GM12878 (cell line): ENCODE results near the gene GINS2. TPM values are rescaled to one million over a fixed set of nuclear protein-coding genes. Genes with fewer than 3 reads are reported as not detected.

Experiments used
- ATAC-seq: fragments of 200-7000 bp; cut with Tn5 transposase; 3 replicates; pipeline ENCODE4 v1.9.1; 2020; ENCODE audit warnings: mild to moderate bottlenecking, moderate library complexity
- BruUV-seq: library from RNA; stranded (reverse); fragments of 400-500 nt; replicated peaks from 2 replicates; lab custom pipeline; 2021; lab: Mats Ljungman, UMichigan
- CTCF ChIA-PET: fragments of 300-600 bp; sonication (Branson Sonifier 250); formaldehyde crosslinking; extraction: SDS; loops from one replicate; lab custom pipeline; 2021; ENCODE audit warnings: inconsistent platforms; lab: Yijun Ruan, JAX
- POLR2A ChIA-PET: fragments of 350-600 bp; formaldehyde crosslinking; extraction: SDS; loops from one replicate; lab custom pipeline; 2021; ENCODE audit warnings: inconsistent platforms; lab: Charles Lee
- RAD21 ChIA-PET: fragments of 300-600 bp; sonication (Branson Sonifier 250); formaldehyde crosslinking; loops from one replicate; lab custom pipeline; 2023; ENCODE audit warnings: antibody characterized with exemption; ENCODE audit not compliant: unreplicated experiment; lab: Charles Lee
- SMC1A ChIA-PET: fragments of 300-600 bp; sonication (Branson Sonifier 250); formaldehyde crosslinking; loops from one replicate; lab custom pipeline; 2023; ENCODE audit not compliant: unreplicated experiment, uncharacterized antibody; lab: Charles Lee
- DNase-seq: peaks from one replicate; pipeline ENCODE4 v3.0.0-alpha.2; 2011; ENCODE audit warnings: low read depth, low spot score
- FAIRE-seq: peaks from 3 replicates; lab custom pipeline; 2011; peaks lifted over from hg19 to GRCh38; lab: Jason Lieb, UNC
- H2AFZ ChIP-seq: 2 replicates; pipeline ENCODE4 v1.6.0; 2011; ENCODE audit warnings: low read depth, low read length, control low read depth; ENCODE audit not compliant: control insufficient read depth
- H3K27ac ChIP-seq: 2 replicates; pipeline ENCODE4 v1.5.1; 2011; ENCODE audit warnings: control low read depth; ENCODE audit not compliant: control insufficient read depth, insufficient read depth
- H3K27me3 ChIP-seq, 2 experiments: replicated peaks in 1 of 2; 2 replicates each; pipeline versions ENCODE4 v1.6.0 to v1.6.1; 2011; ENCODE audit warnings: low read length in 1 of 2; ENCODE audit not compliant: control insufficient read depth in 2 of 2, insufficient read depth in 2 of 2
- H3K36me3 ChIP-seq, 2 experiments: 2 replicates each; pipeline ENCODE4 v1.5.1; 2011; ENCODE audit warnings: low read length in 1 of 2; ENCODE audit not compliant: control insufficient read depth in 2 of 2, insufficient read depth in 2 of 2
- H3K4me1 ChIP-seq: 2 replicates; pipeline ENCODE4 v1.6.1; 2011; ENCODE audit warnings: mild to moderate bottlenecking, low read length, moderate library complexity, mixed read lengths; ENCODE audit not compliant: control insufficient read depth, insufficient read depth
- H3K4me2 ChIP-seq: 2 replicates; pipeline ENCODE4 v1.6.0; 2011; ENCODE audit warnings: control low read depth; ENCODE audit not compliant: control insufficient read depth, insufficient read depth
- H3K4me3 ChIP-seq: fragments of 200-600 bp; sonication (generic); 2 replicates; pipeline ENCODE4 v1.5.1; 2016
- H3K79me2 ChIP-seq: 2 replicates; pipeline ENCODE4 v1.6.0; 2011; ENCODE audit warnings: low read length; ENCODE audit not compliant: control insufficient read depth, insufficient read depth
- H3K9ac ChIP-seq: 2 replicates; pipeline ENCODE4 v1.8.0; 2011; ENCODE audit warnings: low read length, control low read depth, mixed read lengths; ENCODE audit not compliant: control insufficient read depth, insufficient read depth
- H3K9me3 ChIP-seq: replicated peaks from 3 replicates; pipeline ENCODE4 v1.5.1; 2011; ENCODE audit warnings: mild to moderate bottlenecking, low read length; ENCODE audit not compliant: control insufficient read depth, insufficient read depth
- H4K20me1 ChIP-seq: 2 replicates; pipeline ENCODE4 v1.6.0; 2011; ENCODE audit not compliant: control insufficient read depth, insufficient read depth
- BHLHE40 ChIP-seq, 2 experiments: fragments of 450-650 bp in 1 of 2; IDR thresholded peaks; 2 replicates each; pipeline ENCODE4 v1.6.1; 2011 to 2017; ENCODE audit warnings: low read depth in 2 of 2, borderline replicate concordance in 1 of 2, improper control_type of control experiment in 1 of 2, low read length in 1 of 2, mild to moderate bottlenecking in 1 of 2
- CTCF ChIP-seq, 3 experiments: IDR thresholded peaks in 2 of 3; conservative IDR thresholded peaks in 1 of 3; 2 replicates each; pipeline ENCODE4 v1.5.1; 2011; ENCODE audit warnings: low read depth in 3 of 3, low read length in 3 of 3, mild to moderate bottlenecking in 3 of 3, control low read depth in 2 of 3, moderate library complexity in 2 of 3, inconsistent platforms in 1 of 3, mixed read lengths in 1 of 3; ENCODE audit not compliant: control insufficient read depth in 2 of 3, insufficient read depth in 1 of 3; ENCODE audit errors: extremely low read depth in 1 of 3
- EED ChIP-seq: sonication (generic); IDR thresholded peaks from 2 replicates; pipeline ENCODE4 v1.6.1; 2016; ENCODE audit warnings: antibody characterized with exemption, low read depth
- HDAC6 ChIP-seq: fragments of 200-600 bp; sonication (generic); IDR thresholded peaks from one replicate; pipeline ENCODE4 v1.8.0; 2017; ENCODE audit warnings: antibody characterized with exemption; ENCODE audit not compliant: unreplicated experiment
- NR2F1 ChIP-seq: fragments of 450-650 bp; conservative IDR thresholded peaks from 2 replicates; pipeline ENCODE4 v1.6.1; 2017; ENCODE audit warnings: mild to moderate bottlenecking
- RAD21 ChIP-seq: IDR thresholded peaks from 2 replicates; pipeline ENCODE4 v1.6.1; 2011; ENCODE audit warnings: mild to moderate bottlenecking, low read depth, low read length, moderate library complexity; ENCODE audit not compliant: insufficient read depth
- RUNX3 ChIP-seq: IDR thresholded peaks from 2 replicates; pipeline ENCODE4 v1.6.1; 2012; ENCODE audit warnings: low read length, inconsistent platforms
- SMC3 ChIP-seq: IDR thresholded peaks from 2 replicates; pipeline ENCODE4 v1.6.1; 2011; ENCODE audit warnings: low read length, improper control_type of control experiment, borderline replicate concordance
- YY1 ChIP-seq: IDR thresholded peaks from 2 replicates; pipeline ENCODE4 v1.6.1; 2011; ENCODE audit warnings: low read depth, mild to moderate bottlenecking, low read length
- ZBTB4 ChIP-seq: fragments of 450-650 bp; formaldehyde crosslinking; IDR thresholded peaks from 2 replicates; pipeline ENCODE4 v1.4.0; 2022; ENCODE audit warnings: mild to moderate bottlenecking, moderate library complexity
- WGBS: methylation state at CpG from one replicate; pipeline ENCODE4 v1.1.6; 2016; ENCODE audit warnings: low lambda C conversion rate; ENCODE audit not compliant: insufficient replicate concordance, insufficient coverage; ENCODE audit errors: missing lambda C conversion rate; 5-methylcytosine and 5-hydroxymethylcytosine counted together
- in situ Hi-C: fragments of 300-500 bp; cut with MboI; formaldehyde crosslinking; loops from 9 replicates; pipeline ENCODE4 v1.14.3; 2018; ENCODE audit warnings: mixed read lengths
- intact Hi-C: fragments of 100-400 bp; cut with micrococcal nuclease; formaldehyde crosslinking; loops from one replicate; pipeline ENCODE4 v1.14.2; 2022; ENCODE audit not compliant: unreplicated experiment
- polyA plus RNA-seq, 11 experiments: library from polyadenylated mRNA; depleted of rRNA in 4 of 11; unstranded in 6 of 11; stranded (reverse) in 5 of 11; fragments of >200 nt; fragmentation: Nextera tagmentation in 4 of 11; fragmentation: Illumina TruSeq in 1 of 11; extraction: Ambion mirVana in 4 of 11; extraction: Trizol in 1 of 11; gene quantifications; 1 replicate in 1 of 11; 2 replicates in 10 of 11; pipeline versions ENCODE4 v1.2.1 to v1.2.3, GENCODE V29; 2011 to 2016; ENCODE audit warnings: inconsistent platforms in 2 of 11, missing spikeins in 2 of 11, low read depth in 1 of 11
- total RNA-seq, 4 experiments: library from RNA; depleted of rRNA in 3 of 4; stranded (reverse); fragments of >200 nt in 3 of 4; fragmentation: Illumina TruSeq in 1 of 4; extraction: Trizol in 1 of 4; gene quantifications; 2 replicates each; pipeline versions ENCODE4 v1.2.1 to v1.2.3, GENCODE V29; 2013 to 2021
- TF ChIP-seq, protein P1 (sequence below): fragments of 450-650 bp; formaldehyde crosslinking; IDR thresholded peaks from 2 replicates; pipeline ENCODE4 v1.4.0; 2020; ENCODE audit warnings: mild to moderate bottlenecking, moderate library complexity

The GINS2 gene
- total and polyA plus RNA-seq, 10 of the 15 experiments (the other 5 are each of a cell fraction or from before 2014, with no cell fraction given), result 42.7 to 90.8 (median 57.0) TPM

- no TSS peak for BruUV-seq
- Histone ChIP-seq H3K79me2 (no peaks in the 10 kb centered on the region), H3K36me3 (no peaks in the 10 kb centered on the region), H3K4me3 (no peak overlapping the region), H3K4me1 (no peaks in the 10 kb centered on the region), H3K27me3 (no peaks in the 10 kb centered on the region), H3K9me3 (no peaks in the 10 kb centered on the region; the same call in 2 of the 3 replicates), H3K27ac (no peak overlapping the region), H4K20me1 (no peaks in the 10 kb centered on the region), H2AFZ (no peak overlapping the region), H3K4me2 (no peak overlapping the region), H3K9ac (no peak overlapping the region)
- ChIA-PET RAD21 (interaction anchor here (0.8 kb wide), 2 partner anchors 58 to 101 kb away, joined by 3 to 5 read pairs; no protein-coding TSS in a partner anchor), CTCF (interaction anchor here (0.7 to 6.4 kb wide), 17 partner anchors 21 to 299 kb away, joined by 3 to 36 read pairs (median 5); no protein-coding TSS in a partner anchor), SMC1A (interaction anchor here (0.9 to 1.8 kb wide), 5 partner anchors 35 to 271 kb away, joined by 3 to 5 read pairs (median 3); no protein-coding TSS in a partner anchor), POLR2A (no interaction called here)
- 25% methylated on average over 21 of the region's 21 CpGs for WGBS
- FAIRE-seq (peak; percentile 35), ATAC-seq (peak; percentile 78), DNase-seq (no peak)
- in situ Hi-C loops (loop anchor here (5.0 kb wide), 1 partner anchor 60 kb away; no protein-coding TSS in a partner anchor), intact Hi-C loops (loop anchor here (1.0 to 10.0 kb wide), 5 partner anchors 40 to 323 kb away; no protein-coding TSS in a partner anchor)
- TF ChIP-seq ZBTB4 (CRISPR knock-in tag), result no peak
- TF ChIP-seq SMC3, result peak; percentile 59; the same call in 1 of the 2 replicates
- TF ChIP-seq RAD21, result peak; percentile 77
- peak; percentile 50 for TF ChIP-seq NR2F1
- no peak for TF ChIP-seq HDAC6
- TF ChIP-seq EED, result peak; percentile 23; the same call in 1 of the 2 replicates
- peak; percentile 17; the same call in 1 of the 2 replicates for TF ChIP-seq RUNX3
- TF ChIP-seq, protein P1, sequence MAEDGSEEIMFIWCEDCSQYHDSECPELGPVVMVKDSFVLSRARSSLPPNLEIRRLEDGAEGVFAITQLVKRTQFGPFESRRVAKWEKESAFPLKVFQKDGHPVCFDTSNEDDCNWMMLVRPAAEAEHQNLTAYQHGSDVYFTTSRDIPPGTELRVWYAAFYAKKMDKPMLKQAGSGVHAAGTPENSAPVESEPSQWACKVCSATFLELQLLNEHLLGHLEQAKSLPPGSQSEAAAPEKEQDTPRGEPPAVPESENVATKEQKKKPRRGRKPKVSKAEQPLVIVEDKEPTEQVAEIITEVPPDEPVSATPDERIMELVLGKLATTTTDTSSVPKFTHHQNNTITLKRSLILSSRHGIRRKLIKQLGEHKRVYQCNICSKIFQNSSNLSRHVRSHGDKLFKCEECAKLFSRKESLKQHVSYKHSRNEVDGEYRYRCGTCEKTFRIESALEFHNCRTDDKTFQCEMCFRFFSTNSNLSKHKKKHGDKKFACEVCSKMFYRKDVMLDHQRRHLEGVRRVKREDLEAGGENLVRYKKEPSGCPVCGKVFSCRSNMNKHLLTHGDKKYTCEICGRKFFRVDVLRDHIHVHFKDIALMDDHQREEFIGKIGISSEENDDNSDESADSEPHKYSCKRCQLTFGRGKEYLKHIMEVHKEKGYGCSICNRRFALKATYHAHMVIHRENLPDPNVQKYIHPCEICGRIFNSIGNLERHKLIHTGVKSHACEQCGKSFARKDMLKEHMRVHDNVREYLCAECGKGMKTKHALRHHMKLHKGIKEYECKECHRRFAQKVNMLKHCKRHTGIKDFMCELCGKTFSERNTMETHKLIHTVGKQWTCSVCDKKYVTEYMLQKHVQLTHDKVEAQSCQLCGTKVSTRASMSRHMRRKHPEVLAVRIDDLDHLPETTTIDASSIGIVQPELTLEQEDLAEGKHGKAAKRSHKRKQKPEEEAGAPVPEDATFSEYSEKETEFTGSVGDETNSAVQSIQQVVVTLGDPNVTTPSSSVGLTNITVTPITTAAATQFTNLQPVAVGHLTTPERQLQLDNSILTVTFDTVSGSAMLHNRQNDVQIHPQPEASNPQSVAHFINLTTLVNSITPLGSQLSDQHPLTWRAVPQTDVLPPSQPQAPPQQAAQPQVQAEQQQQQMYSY (CRISPR knock-in tag), result no peak
- 0 out of 2 replicates have a peak, but pooled peaks have one; percentile 21 for TF ChIP-seq YY1
- peak in 1 of 2 experiments; percentile 14; a peak in 1 of 4 replicates for TF ChIP-seq BHLHE40 (IDR thresholded peaks at IDR 0.05; ENCODE audit: borderline replicate concordance in 1 of 2, low read depth in 2 of 2, low read length in 1 of 2)
- TF ChIP-seq CTCF (IDR thresholded peaks at IDR 0.05 in 2 of 3, conservative IDR thresholded peaks at IDR 0.05 in 1 of 3; ENCODE audit: control insufficient read depth in 2 of 3, extremely low read depth in 1 of 3, insufficient read depth in 1 of 3, low read depth in 3 of 3, low read length in 3 of 3), result peak; percentile 57 to 65 (median 64)
These were observed 28.8 kb upstream of the GINS2 start for GRCh38 chr16:85717393-85718152.
